K562 (cell line): ENCODE data around the gene XPC. TPM values are rescaled to one million over a fixed set of nuclear protein-coding genes. Genes with fewer than 3 reads are reported as not detected.

Experiments used
- BRD9 ChIP-seq: fragments of 450-650 bp; IDR thresholded peaks from 2 replicates; pipeline ENCODE4 v1.6.1; 2018; ENCODE audit warnings: low read depth; ENCODE audit not compliant: partially characterized antibody
- CBX3 ChIP-seq, 2 experiments: IDR thresholded peaks; 1 replicate in 1 of 2; 2 replicates in 1 of 2; pipeline ENCODE4 v1.6.1; 2012; ENCODE audit warnings: inconsistent platforms in 2 of 2, low read length in 2 of 2, borderline replicate concordance in 1 of 2, control low read depth in 1 of 2
- CEBPZ ChIP-seq: fragments of 150-350 bp; IDR thresholded peaks from 2 replicates; pipeline ENCODE4 v1.6.1; 2014; ENCODE audit warnings: low read depth, mild to moderate bottlenecking, low read length, borderline replicate concordance
- CREB3 ChIP-seq: fragments of 450-650 bp; conservative IDR thresholded peaks from 2 replicates; pipeline ENCODE4 v1.6.1; 2016; ENCODE audit warnings: missing genetic modification characterization, low read depth, mild to moderate bottlenecking, missing compliant biosample characterization, moderate library complexity
- DMBX1 ChIP-seq: fragments of 250-450 bp; sonication (Bioruptor Pico); IDR thresholded peaks from 2 replicates; pipeline ENCODE4 v1.8.0; 2022; ENCODE audit warnings: inconsistent platforms, mild to moderate bottlenecking, moderate library complexity, borderline replicate concordance
- GTF2E2 ChIP-seq: fragments of 200-800 bp; sonication (Bioruptor generic); IDR thresholded peaks from 2 replicates; pipeline ENCODE4 v1.6.1; 2016; ENCODE audit warnings: missing genetic modification characterization, missing compliant biosample characterization
- KAT7 ChIP-seq: sonication (generic); formaldehyde crosslinking; IDR thresholded peaks from 2 replicates; pipeline ENCODE4 v1.8.0; 2022; ENCODE audit warnings: missing genetic modification reagents, mild to moderate bottlenecking, borderline replicate concordance
- LARP7 ChIP-seq: fragments of 450-650 bp; IDR thresholded peaks from 2 replicates; pipeline ENCODE4 v1.6.1; 2016
- MBD1 ChIP-seq: fragments of 250-450 bp; sonication (Bioruptor Pico); IDR thresholded peaks from 2 replicates; pipeline ENCODE4 v1.8.0; 2022; ENCODE audit warnings: inconsistent platforms
- NCOA4 ChIP-seq: fragments of 450-650 bp; IDR thresholded peaks from 2 replicates; pipeline ENCODE4 v1.6.1; 2018; ENCODE audit warnings: mild to moderate bottlenecking; ENCODE audit not compliant: partially characterized antibody
- PATZ1 ChIP-seq: fragments of 250-450 bp; sonication (Bioruptor Pico); IDR thresholded peaks from 2 replicates; pipeline ENCODE4 v1.5.0; 2020; ENCODE audit warnings: mild to moderate bottlenecking, borderline replicate concordance
- POLR2B ChIP-seq: fragments of 450-650 bp; IDR thresholded peaks from 2 replicates; pipeline ENCODE4 v1.6.1; 2018; ENCODE audit warnings: low read depth; ENCODE audit not compliant: partially characterized antibody
- SPI1 ChIP-seq: IDR thresholded peaks from 2 replicates; pipeline ENCODE4 v1.6.1; 2011; ENCODE audit warnings: low read depth, low read length, control low read depth, borderline replicate concordance
- ZNF395 ChIP-seq: fragments of 200-800 bp; sonication (Bioruptor generic); IDR thresholded peaks from 2 replicates; pipeline ENCODE4 v1.6.1; 2017; ENCODE audit warnings: missing genetic modification characterization, missing compliant biosample characterization
- ZNF586 ChIP-seq: fragments of 450-650 bp; formaldehyde crosslinking; conservative IDR thresholded peaks from 2 replicates; pipeline ENCODE4 v1.4.0; 2020; ENCODE audit warnings: mild to moderate bottlenecking, moderate library complexity
- polyA plus RNA-seq, 8 experiments: library from polyadenylated mRNA; depleted of rRNA in 4 of 8; stranded (reverse) in 5 of 8; unstranded in 3 of 8; fragments of >200 nt; fragmentation: Nextera tagmentation in 2 of 8; fragmentation: Illumina TruSeq in 1 of 8; extraction: Ambion mirVana in 2 of 8; extraction: Trizol in 1 of 8; gene quantifications; 2 replicates each; pipeline versions ENCODE4 v1.2.1 to v1.2.3, GENCODE V29; 2011 to 2014; ENCODE audit warnings: inconsistent platforms in 1 of 8, missing spikeins in 1 of 8
- total RNA-seq, 7 experiments: library from RNA; depleted of rRNA in 6 of 7; stranded (reverse); fragments of >200 nt in 6 of 7; fragmentation: Illumina TruSeq in 2 of 7; extraction: Trizol in 2 of 7; gene quantifications; 2 replicates each; pipeline versions ENCODE4 v1.2.1 to v1.2.3, GENCODE V29; 2011 to 2021; ENCODE audit warnings: low replicate concordance in 1 of 7
- TF ChIP-seq, protein P1 (sequence below): fragments of 450-650 bp; IDR thresholded peaks from 2 replicates; pipeline ENCODE4 v1.6.1; 2016; ENCODE audit warnings: borderline replicate concordance

XPC gene
- total and polyA plus RNA-seq, 9 of the 15 experiments (the other 6 are each of a cell fraction or from before 2014, with no cell fraction given) = 3.8 to 54.7 (median 41.3) TPM

DNA sequence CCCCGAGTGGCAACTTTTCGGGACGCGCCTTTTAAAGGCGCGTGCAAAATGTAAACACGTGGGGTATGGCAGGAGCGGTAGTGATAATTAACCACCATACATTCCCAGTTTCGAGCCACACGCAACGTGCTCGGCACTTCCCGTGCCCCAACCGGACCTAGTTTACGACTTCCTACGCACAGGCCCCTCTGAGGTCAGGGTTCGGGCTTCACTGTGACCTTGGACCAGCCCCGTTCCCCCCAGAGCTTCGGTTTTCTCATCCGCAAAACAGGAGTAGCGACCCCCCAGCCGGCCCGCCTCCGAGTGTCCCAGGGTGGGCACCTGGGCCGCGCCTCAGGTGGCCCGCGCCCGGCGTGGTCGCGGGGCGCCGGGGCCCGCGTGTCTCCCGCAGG, 54.2 kb downstream of the XPC start (continued):
- TF ChIP-seq ZNF395 (CRISPR knock-in tag) (0 out of 2 replicates have a peak, but pooled peaks have one; percentile 84), BRD9 (no peak), CREB3 (tag) (no peak), POLR2B (no peak), CEBPZ (no peak), MBD1 (CRISPR knock-in tag) (no peak), KAT7 (CRISPR knock-in tag) (peak; percentile 98; the same call in 1 of the 2 replicates), SPI1 (peak; percentile 69), LARP7 (no peak), PATZ1 (CRISPR knock-in tag) (no peak), CBX3 (IDR thresholded peaks at IDR 0.05; ENCODE audit: borderline replicate concordance in 1 of 2, low read length in 2 of 2) (no peak), NCOA4 (no peak), GTF2E2 (tag) (peak; percentile 24; the same call in 1 of the 2 replicates), DMBX1 (CRISPR knock-in tag) (no peak), ZNF586 (CRISPR knock-in tag) (no peak)
- TF ChIP-seq, protein P1, sequence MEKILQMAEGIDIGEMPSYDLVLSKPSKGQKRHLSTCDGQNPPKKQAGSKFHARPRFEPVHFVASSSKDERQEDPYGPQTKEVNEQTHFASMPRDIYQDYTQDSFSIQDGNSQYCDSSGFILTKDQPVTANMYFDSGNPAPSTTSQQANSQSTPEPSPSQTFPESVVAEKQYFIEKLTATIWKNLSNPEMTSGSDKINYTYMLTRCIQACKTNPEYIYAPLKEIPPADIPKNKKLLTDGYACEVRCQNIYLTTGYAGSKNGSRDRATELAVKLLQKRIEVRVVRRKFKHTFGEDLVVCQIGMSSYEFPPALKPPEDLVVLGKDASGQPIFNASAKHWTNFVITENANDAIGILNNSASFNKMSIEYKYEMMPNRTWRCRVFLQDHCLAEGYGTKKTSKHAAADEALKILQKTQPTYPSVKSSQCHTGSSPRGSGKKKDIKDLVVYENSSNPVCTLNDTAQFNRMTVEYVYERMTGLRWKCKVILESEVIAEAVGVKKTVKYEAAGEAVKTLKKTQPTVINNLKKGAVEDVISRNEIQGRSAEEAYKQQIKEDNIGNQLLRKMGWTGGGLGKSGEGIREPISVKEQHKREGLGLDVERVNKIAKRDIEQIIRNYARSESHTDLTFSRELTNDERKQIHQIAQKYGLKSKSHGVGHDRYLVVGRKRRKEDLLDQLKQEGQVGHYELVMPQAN = peak; percentile 96
